GM21576 (cell line): ENCODE data around the gene CAPN8.
A peak's percentile ranks its signal among the peaks of the same experiment; 100 is the strongest.

Experiments
- ATAC-seq: cut with Tn5 transposase; IDR thresholded peaks from one replicate; pipeline ENCODE4 v1.9.1; 2021; ENCODE audit warnings: mild to moderate bottlenecking, moderate library complexity; ENCODE audit not compliant: unreplicated experiment

CAPN8 gene

GRCh38 chr1:223657978-223658377 is 7.5 kb downstream of the CAPN8 start:
- ATAC-seq: no peak

GRCh38 chr1:223654083-223654482 is 11.4 kb downstream of the CAPN8 start:
- no peak for ATAC-seq

GRCh38 chr1:223653431-223653830 is 12.1 kb downstream of the CAPN8 start:
- no peak for ATAC-seq

GRCh38 chr1:223653015-223653414 is 12.5 kb downstream of the CAPN8 start:
- ATAC-seq: no peak

GRCh38 chr1:223652436-223652941 is 13.0 kb downstream of the CAPN8 start:
- no peak for ATAC-seq

GRCh38 chr1:223651291-223651991 is 14.1 kb downstream of the CAPN8 start:
- ATAC-seq: no peak

GRCh38 chr1:223650465-223650864 is 15.0 kb downstream of the CAPN8 start:
- no peak for ATAC-seq

- ATAC-seq: no peak
Observed at GRCh38 chr1:223649222-223649621, 16.3 kb downstream of the CAPN8 start.

GRCh38 chr1:223647249-223647648 is 18.3 kb downstream of the CAPN8 start:
- ATAC-seq: no peak

- ATAC-seq: no peak
Observed at GRCh38 chr1:223645903-223646302, 19.6 kb downstream of the CAPN8 start.

GRCh38 chr1:223642237-223642636 is 23.3 kb downstream of the CAPN8 start:
- no peak for ATAC-seq

- ATAC-seq: no peak
Observed at GRCh38 chr1:223641523-223642039, 23.9 kb downstream of the CAPN8 start.

- ATAC-seq: no peak
Observed at GRCh38 chr1:223639331-223639749, 26.2 kb downstream of the CAPN8 start.

GRCh38 chr1:223635236-223635635 is 30.3 kb downstream of the CAPN8 start:
- no peak for ATAC-seq

- no peak for ATAC-seq
Observed at GRCh38 chr1:223634423-223634822, 31.1 kb downstream of the CAPN8 start.

- no peak for ATAC-seq
Observed at GRCh38 chr1:223631956-223632355, 33.5 kb downstream of the CAPN8 start.

- no peak for ATAC-seq
Observed at GRCh38 chr1:223631473-223631872, 34.0 kb downstream of the CAPN8 start.

- no peak for ATAC-seq
Observed at GRCh38 chr1:223629126-223629457, 36.4 kb downstream of the CAPN8 start.

GRCh38 chr1:223628233-223629125 is 37.0 kb downstream of the CAPN8 start:
- peak; percentile 66 for ATAC-seq

- no peak for ATAC-seq
Observed at GRCh38 chr1:223622132-223622842, 43.2 kb downstream of the CAPN8 start.

- peak; percentile 90 for ATAC-seq
Observed at GRCh38 chr1:223621312-223621734, 44.2 kb downstream of the CAPN8 start.
